Esophagus mucosa (tissue), 1 donor: ENCODE data around the gene NBL1. TPM values are rescaled to one million over a fixed set of nuclear protein-coding genes. Genes with fewer than 3 reads are reported as not detected.
A peak's percentile ranks its signal among the peaks of the same experiment; 100 is the strongest.

Experiments used
- ATAC-seq: fragments of 200-7000 bp; cut with Tn5 transposase; one replicate; pipeline ENCODE4 v1.9.1; 2020
- total RNA-seq: library from RNA; stranded (reverse); gene quantifications from one replicate; pipeline ENCODE4 v1.2.4, GENCODE V29; 2023
- donor health status: DM: yes; HTN: yes; CAD: no.

NBL1 gene
- total RNA-seq, 1 donor from 2014 or later: 93.5 TPM

- ATAC-seq: peak; percentile 91
Measured at GRCh38 chr1:19704247-19705113, 60.4 kb downstream of the NBL1 start.

- no peak for ATAC-seq
Measured at GRCh38 chr1:19705464-19705863, 61.4 kb downstream of the NBL1 start.

GRCh38 chr1:19706136-19706535 lies 62.0 kb downstream of the NBL1 start:
- no peak for ATAC-seq

Other genes starting within 250 kb of the NBL1 start
- 262 TPM for gene CAPZB, start 158.8 kb upstream of the NBL1 start, total RNA-seq
- gene HTR6, start 20.6 kb downstream of the NBL1 start, total RNA-seq: not detected
- gene TMCO4, start 155.6 kb downstream of the NBL1 start, total RNA-seq: 18.7 TPM
- 0.16 TPM for gene RNF186, start 171.0 kb downstream of the NBL1 start, total RNA-seq
- gene OTUD3, start 238.1 kb downstream of the NBL1 start, total RNA-seq: 4.2 TPM